HCT116 (cell line): ENCODE results near the gene UFD1.

ENCODE experiments used
- CEBPB ChIP-seq: IDR thresholded peaks from 2 replicates; pipeline ENCODE4 v1.6.1; 2012; ENCODE audit warnings: low read depth
- EZH2 ChIP-seq: fragments of 200-600 bp; sonication (generic); IDR thresholded peaks from 2 replicates; pipeline ENCODE4 v1.6.1; 2017; ENCODE audit warnings: antibody characterized with exemption, mixed run types
- RAD21 ChIP-seq: IDR thresholded peaks from 2 replicates; pipeline ENCODE4 v1.6.1; 2012; ENCODE audit warnings: low read depth, mild to moderate bottlenecking

GRCh38 chr22:19464975-19465374 lies 14.0 kb downstream of the UFD1 start:
- TF ChIP-seq EZH2 (no peak), CEBPB (no peak), RAD21 (no peak)
